ENCODE results near the gene SOCS2.

Gene SOCS2

GRCh38 chr12:93589081-93589480, 16.6 kb downstream of the SOCS2 start:
- Histone ChIP-seq H3K4me3 (ENCODE audit: low read depth, low read length, poor library complexity, severe bottlenecking) (no peak overlapping the region), H3K4me1 (ENCODE audit: insufficient read depth, low read length, severe bottlenecking) (no peaks in the 10 kb centered on the region), H3F3A (ENCODE audit: insufficient read depth, low read length) (no peaks in the 10 kb centered on the region), H3K79me2 (ENCODE audit: insufficient read depth, low read length) (no peaks in the 10 kb centered on the region), H3K27ac (ENCODE audit: low read depth, low read length, poor library complexity, severe bottlenecking) (no peak overlapping the region), H4K20me1 (ENCODE audit: insufficient read depth, low read length) (no peaks in the 10 kb centered on the region), H3K36me3 (ENCODE audit: insufficient read depth, low read length) (no peaks in the 10 kb centered on the region), H3K4me2 (ENCODE audit: low read length) (no peak overlapping the region), H3K9me3 (ENCODE audit: low read length) (no peaks in the 10 kb centered on the region), H3K27me3 (ENCODE audit: insufficient read depth, low read length) (no peaks in the 10 kb centered on the region), H2AFZ (ENCODE audit: low read length) (no peak overlapping the region), H3K9me2 (ENCODE audit: low read depth, low read length) (no peaks in the 10 kb centered on the region), H3K9ac (ENCODE audit: low read length) (no peak overlapping the region)
- no peak for TF ChIP-seq CTCF (IDR thresholded peaks at IDR 0.05; ENCODE audit: low read length)
- no peak for TF ChIP-seq EZH2 (IDR thresholded peaks at IDR 0.05; ENCODE audit: borderline replicate concordance, low read length)

- no peaks in the 10 kb centered on the region for H4K20me1 ChIP-seq (ENCODE audit: insufficient read depth, low read length)
- H2AFZ ChIP-seq (ENCODE audit: low read length): no peak overlapping the region
- H3K9ac ChIP-seq (ENCODE audit: low read length): no peak overlapping the region
- no peaks in the 10 kb centered on the region for H3K79me2 ChIP-seq (ENCODE audit: insufficient read depth, low read length)
- H3K9me2 ChIP-seq (ENCODE audit: low read depth, low read length): no peaks in the 10 kb centered on the region
- no peak overlapping the region for H3K27ac ChIP-seq (ENCODE audit: low read depth, low read length, poor library complexity, severe bottlenecking)
- no peaks in the 10 kb centered on the region for H3K27me3 ChIP-seq (ENCODE audit: insufficient read depth, low read length)
- no peaks in the 10 kb centered on the region for H3K4me1 ChIP-seq (ENCODE audit: insufficient read depth, low read length, severe bottlenecking)
- H3K4me3 ChIP-seq (ENCODE audit: low read depth, low read length, poor library complexity, severe bottlenecking): no peak overlapping the region
- H3K9me3 ChIP-seq (ENCODE audit: low read length): no peaks in the 10 kb centered on the region
- peak overlapping the region; percentile 3 for H3K4me2 ChIP-seq (ENCODE audit: low read length)
- H3F3A ChIP-seq (ENCODE audit: insufficient read depth, low read length): no peaks in the 10 kb centered on the region
- no peaks in the 10 kb centered on the region for H3K36me3 ChIP-seq (ENCODE audit: insufficient read depth, low read length)
- TF ChIP-seq CTCF (IDR thresholded peaks at IDR 0.05; ENCODE audit: low read length) (no peak), EZH2 (IDR thresholded peaks at IDR 0.05; ENCODE audit: borderline replicate concordance, low read length) (no peak)
These were observed 18.8 kb downstream of the SOCS2 start for GRCh38 chr12:93591137-93591868.

GRCh38 chr12:93592641-93593406, 20.3 kb downstream of the SOCS2 start:
- H3K9me2 ChIP-seq (ENCODE audit: low read depth, low read length): no peaks in the 10 kb centered on the region
- H2AFZ ChIP-seq (ENCODE audit: low read length): no peak overlapping the region
- no peaks in the 10 kb centered on the region for H3K79me2 ChIP-seq (ENCODE audit: insufficient read depth, low read length)
- H3K27ac ChIP-seq (ENCODE audit: low read depth, low read length, poor library complexity, severe bottlenecking): no peak overlapping the region
- no peaks in the 10 kb centered on the region for H3K27me3 ChIP-seq (ENCODE audit: insufficient read depth, low read length)
- no peak overlapping the region for H3K4me2 ChIP-seq (ENCODE audit: low read length)
- H4K20me1 ChIP-seq (ENCODE audit: insufficient read depth, low read length): no peaks in the 10 kb centered on the region
- H3K4me1 ChIP-seq (ENCODE audit: insufficient read depth, low read length, severe bottlenecking): no peaks in the 10 kb centered on the region
- no peak overlapping the region for H3K9ac ChIP-seq (ENCODE audit: low read length)
- H3K4me3 ChIP-seq (ENCODE audit: low read depth, low read length, poor library complexity, severe bottlenecking): no peak overlapping the region
- no peaks in the 10 kb centered on the region for H3K9me3 ChIP-seq (ENCODE audit: low read length)
- no peaks in the 10 kb centered on the region for H3K36me3 ChIP-seq (ENCODE audit: insufficient read depth, low read length)
- H3F3A ChIP-seq (ENCODE audit: insufficient read depth, low read length): no peaks in the 10 kb centered on the region
- no peak for TF ChIP-seq EZH2 (IDR thresholded peaks at IDR 0.05; ENCODE audit: borderline replicate concordance, low read length)
- TF ChIP-seq CTCF (IDR thresholded peaks at IDR 0.05; ENCODE audit: low read length): no peak
